K562 (cell line): ENCODE measurements around the gene ALS2CL. TPM values are rescaled to one million over a fixed set of nuclear protein-coding genes. Genes with fewer than 3 reads are reported as not detected.

Experiments used
- COPS2 ChIP-seq: fragments of 450-650 bp; conservative IDR thresholded peaks from 2 replicates; pipeline ENCODE4 v1.6.1; 2016; ENCODE audit warnings: mild to moderate bottlenecking, moderate library complexity
- ELF2 ChIP-seq: fragments of 250-450 bp; sonication (Bioruptor Pico); IDR thresholded peaks from 2 replicates; pipeline ENCODE4 v1.5.0; 2021; ENCODE audit warnings: mild to moderate bottlenecking
- HNRNPL ChIP-seq: fragments of 200-400 bp; formaldehyde crosslinking; IDR thresholded peaks from 2 replicates; pipeline ENCODE4 v1.6.1; 2017; ENCODE audit warnings: low read depth, mild to moderate bottlenecking, low read length
- KAT7 ChIP-seq: sonication (generic); formaldehyde crosslinking; IDR thresholded peaks from 2 replicates; pipeline ENCODE4 v1.8.0; 2022; ENCODE audit warnings: missing genetic modification reagents, mild to moderate bottlenecking, borderline replicate concordance
- MTA1 ChIP-seq: fragments of 450-650 bp; IDR thresholded peaks from 2 replicates; pipeline ENCODE4 v1.6.1; 2017; ENCODE audit warnings: borderline replicate concordance
- PATZ1 ChIP-seq: fragments of 250-450 bp; sonication (Bioruptor Pico); IDR thresholded peaks from 2 replicates; pipeline ENCODE4 v1.5.0; 2020; ENCODE audit warnings: mild to moderate bottlenecking, borderline replicate concordance
- PHTF2 ChIP-seq: fragments of 250-450 bp; sonication (Bioruptor Pico); IDR thresholded peaks from 2 replicates; pipeline ENCODE4 v1.5.0; 2021; ENCODE audit warnings: mild to moderate bottlenecking
- SPI1 ChIP-seq: IDR thresholded peaks from 2 replicates; pipeline ENCODE4 v1.6.1; 2011; ENCODE audit warnings: low read depth, low read length, control low read depth, borderline replicate concordance
- TCF7 ChIP-seq: sonication (generic); IDR thresholded peaks from 2 replicates; pipeline ENCODE4 v1.6.1; 2016; ENCODE audit warnings: antibody characterized with exemption, borderline replicate concordance
- THAP12 ChIP-seq: fragments of 250-450 bp; sonication (Bioruptor Pico); IDR thresholded peaks from 2 replicates; pipeline ENCODE4 v1.9.0; 2021; ENCODE audit warnings: mild to moderate bottlenecking, inconsistent platforms
- YY1 ChIP-seq, 3 experiments: IDR thresholded peaks; 2 replicates each; pipeline ENCODE4 v1.6.1; 2011; ENCODE audit warnings: low read length in 2 of 3, mild to moderate bottlenecking in 2 of 3, moderate library complexity in 2 of 3, borderline replicate concordance in 1 of 3, control low read depth in 1 of 3, low read depth in 1 of 3; ENCODE audit not compliant: insufficient read depth in 3 of 3, insufficient replicate concordance in 2 of 3, control insufficient read depth in 1 of 3, insufficient read length in 1 of 3; ENCODE audit errors: extremely low read depth in 1 of 3
- ZNF143 ChIP-seq: sonication (generic); formaldehyde crosslinking; IDR thresholded peaks from 2 replicates; pipeline ENCODE4 v1.9.0; 2022; ENCODE audit warnings: mild to moderate bottlenecking, missing genetic modification reagents
- ZNF146 ChIP-seq: IDR thresholded peaks from one replicate; pipeline ENCODE4 v1.6.1; 2018; ENCODE audit warnings: missing compliant biosample characterization; ENCODE audit not compliant: unreplicated experiment
- ZNF589 ChIP-seq: fragments of 200-800 bp; sonication (Bioruptor generic); IDR thresholded peaks from 2 replicates; pipeline ENCODE4 v1.6.1; 2016; ENCODE audit warnings: low read depth, missing genetic modification characterization, missing compliant biosample characterization
- ZSCAN32 ChIP-seq: fragments of 450-650 bp; formaldehyde crosslinking; IDR thresholded peaks from 2 replicates; pipeline ENCODE4 v1.4.0; 2020; ENCODE audit warnings: mild to moderate bottlenecking, moderate library complexity
- polyA plus RNA-seq, 8 experiments: library from polyadenylated mRNA; depleted of rRNA in 4 of 8; stranded (reverse) in 5 of 8; unstranded in 3 of 8; fragments of >200 nt; fragmentation: Nextera tagmentation in 2 of 8; fragmentation: Illumina TruSeq in 1 of 8; extraction: Ambion mirVana in 2 of 8; extraction: Trizol in 1 of 8; gene quantifications; 2 replicates each; pipeline versions ENCODE4 v1.2.1 to v1.2.3, GENCODE V29; 2011 to 2014; ENCODE audit warnings: inconsistent platforms in 1 of 8, missing spikeins in 1 of 8
- total RNA-seq, 7 experiments: library from RNA; depleted of rRNA in 6 of 7; stranded (reverse); fragments of >200 nt in 6 of 7; fragmentation: Illumina TruSeq in 2 of 7; extraction: Trizol in 2 of 7; gene quantifications; 2 replicates each; pipeline versions ENCODE4 v1.2.1 to v1.2.3, GENCODE V29; 2011 to 2021; ENCODE audit warnings: low replicate concordance in 1 of 7
- TF ChIP-seq, protein P1 (sequence below): fragments of 200-800 bp; sonication (Bioruptor generic); IDR thresholded peaks from 2 replicates; pipeline ENCODE4 v1.6.1; 2017; ENCODE audit warnings: missing genetic modification characterization, missing compliant biosample characterization
- TF ChIP-seq, protein P2 (sequence below): fragments of 450-650 bp; IDR thresholded peaks from 2 replicates; pipeline ENCODE4 v1.6.1; 2016; ENCODE audit warnings: missing biosample characterization, missing genetic modification characterization
- TF ChIP-seq, protein P3 (sequence below): fragments of 250-450 bp; sonication (Bioruptor Pico); IDR thresholded peaks from 2 replicates; pipeline ENCODE4 v1.4.0; 2020; ENCODE audit warnings: borderline replicate concordance

Gene ALS2CL
- total and polyA plus RNA-seq, 9 of the 15 experiments (the other 6 are each of a cell fraction or from before 2014, with no cell fraction given) = 0.03 to 0.13 (median 0.05) TPM; not detected in 3

- TF ChIP-seq, protein P1, sequence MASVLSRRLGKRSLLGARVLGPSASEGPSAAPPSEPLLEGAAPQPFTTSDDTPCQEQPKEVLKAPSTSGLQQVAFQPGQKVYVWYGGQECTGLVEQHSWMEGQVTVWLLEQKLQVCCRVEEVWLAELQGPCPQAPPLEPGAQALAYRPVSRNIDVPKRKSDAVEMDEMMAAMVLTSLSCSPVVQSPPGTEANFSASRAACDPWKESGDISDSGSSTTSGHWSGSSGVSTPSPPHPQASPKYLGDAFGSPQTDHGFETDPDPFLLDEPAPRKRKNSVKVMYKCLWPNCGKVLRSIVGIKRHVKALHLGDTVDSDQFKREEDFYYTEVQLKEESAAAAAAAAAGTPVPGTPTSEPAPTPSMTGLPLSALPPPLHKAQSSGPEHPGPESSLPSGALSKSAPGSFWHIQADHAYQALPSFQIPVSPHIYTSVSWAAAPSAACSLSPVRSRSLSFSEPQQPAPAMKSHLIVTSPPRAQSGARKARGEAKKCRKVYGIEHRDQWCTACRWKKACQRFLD (CRISPR knock-in tag) = no peak
- no peak for TF ChIP-seq ZSCAN32 (CRISPR knock-in tag)
- TF ChIP-seq SPI1 = peak; percentile 29; the same call in 1 of the 2 replicates
- TF ChIP-seq KAT7 (CRISPR knock-in tag) = no peak
- no peak for TF ChIP-seq TCF7
- no peak for TF ChIP-seq MTA1
- TF ChIP-seq YY1 (IDR thresholded peaks at IDR 0.05; ENCODE audit: borderline replicate concordance in 1 of 3, control insufficient read depth in 1 of 3, extremely low read depth in 1 of 3, insufficient read depth in 3 of 3, insufficient read length in 1 of 3, insufficient replicate concordance in 2 of 3, low read depth in 1 of 3, low read length in 2 of 3) = peak in 1 of 3 experiments; percentile 10
- TF ChIP-seq PHTF2 (CRISPR knock-in tag) = no peak
- peak; percentile 63; the same call in 1 of the 2 replicates for TF ChIP-seq HNRNPL
- no peak for TF ChIP-seq ZNF589 (CRISPR knock-in tag)
- TF ChIP-seq COPS2 = no peak
- TF ChIP-seq PATZ1 (CRISPR knock-in tag) = no peak
- TF ChIP-seq, protein P2, sequence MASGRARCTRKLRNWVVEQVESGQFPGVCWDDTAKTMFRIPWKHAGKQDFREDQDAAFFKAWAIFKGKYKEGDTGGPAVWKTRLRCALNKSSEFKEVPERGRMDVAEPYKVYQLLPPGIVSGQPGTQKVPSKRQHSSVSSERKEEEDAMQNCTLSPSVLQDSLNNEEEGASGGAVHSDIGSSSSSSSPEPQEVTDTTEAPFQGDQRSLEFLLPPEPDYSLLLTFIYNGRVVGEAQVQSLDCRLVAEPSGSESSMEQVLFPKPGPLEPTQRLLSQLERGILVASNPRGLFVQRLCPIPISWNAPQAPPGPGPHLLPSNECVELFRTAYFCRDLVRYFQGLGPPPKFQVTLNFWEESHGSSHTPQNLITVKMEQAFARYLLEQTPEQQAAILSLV (tag) = no peak
- no peak for TF ChIP-seq ZNF143 (CRISPR knock-in tag)
- TF ChIP-seq THAP12 (CRISPR knock-in tag) = no peak
- TF ChIP-seq ELF2 (CRISPR knock-in tag) = no peak
- TF ChIP-seq ZNF146 = no peak
- TF ChIP-seq, protein P3, sequence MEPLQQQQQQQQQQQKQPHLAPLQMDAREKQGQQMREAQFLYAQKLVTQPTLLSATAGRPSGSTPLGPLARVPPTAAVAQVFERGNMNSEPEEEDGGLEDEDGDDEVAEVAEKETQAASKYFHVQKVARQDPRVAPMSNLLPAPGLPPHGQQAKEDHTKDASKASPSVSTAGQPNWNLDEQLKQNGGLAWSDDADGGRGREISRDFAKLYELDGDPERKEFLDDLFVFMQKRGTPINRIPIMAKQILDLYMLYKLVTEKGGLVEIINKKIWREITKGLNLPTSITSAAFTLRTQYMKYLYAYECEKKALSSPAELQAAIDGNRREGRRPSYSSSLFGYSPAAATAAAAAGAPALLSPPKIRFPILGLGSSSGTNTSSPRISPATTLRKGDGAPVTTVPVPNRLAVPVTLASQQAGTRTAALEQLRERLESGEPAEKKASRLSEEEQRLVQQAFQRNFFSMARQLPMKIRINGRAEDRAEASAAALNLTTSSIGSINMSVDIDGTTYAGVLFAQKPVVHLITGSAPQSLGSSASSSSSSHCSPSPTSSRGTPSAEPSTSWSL (CRISPR knock-in tag) = no peak
Observed at GRCh38 chr3:46717447-46718231, 24.2 kb upstream of the ALS2CL start, which contains the start of gene PRSS50 (continued).
